Sigmoid colon (tissue), 7 donors: ENCODE measurements around the gene INSIG2. TPM values are rescaled to one million over a fixed set of nuclear protein-coding genes. Genes with fewer than 3 reads are reported as not detected.
A peak's percentile ranks its signal among the peaks of the same experiment; 100 is the strongest.

Experiments
- DNase-seq: peaks from one replicate; pipeline ENCODE4 v3.0.0-alpha.2; 2019
- H3K27ac ChIP-seq, 4 donors: fragments of 200-600 bp; sonication (generic); one replicate each; pipeline ENCODE4 v1.5.1; 2016 to 2019; ENCODE audit warnings: mild to moderate bottlenecking in 1 of 4
- H3K27me3 ChIP-seq, 3 donors: fragments of 200-600 bp; sonication (generic); one replicate each; pipeline ENCODE4 v1.5.1; 2019; ENCODE audit warnings: mild to moderate bottlenecking in 1 of 3
- H3K36me3 ChIP-seq, 4 donors: fragments of 200-600 bp; sonication (generic); one replicate each; pipeline ENCODE4 v1.5.1; 2016 to 2019
- H3K4me1 ChIP-seq, 4 donors: fragments of 200-600 bp; sonication (generic); one replicate each; pipeline ENCODE4 v1.5.1; 2017 to 2019
- H3K4me3 ChIP-seq, 4 donors: fragments of 200-600 bp; sonication (generic); one replicate each; pipeline ENCODE4 v1.5.1; 2017 to 2019; ENCODE audit warnings: mild to moderate bottlenecking in 2 of 4, moderate library complexity in 1 of 4
- H3K9me3 ChIP-seq, 4 donors: fragments of 200-600 bp in 3 of 4; sonication (generic) in 3 of 4; one replicate each; pipeline versions ENCODE4 v1.5.1 to v1.6.1; 2013 to 2019
- CTCF ChIP-seq, 4 experiments: fragments of 450-650 bp in 3 of 4; fragments of 200-600 bp in 1 of 4; IDR thresholded peaks; one replicate each; pipeline ENCODE4 v1.5.1; 2016 to 2019; ENCODE audit warnings: antibody characterized with exemption in 4 of 4, mild to moderate bottlenecking in 3 of 4, moderate library complexity in 2 of 4
- EP300 ChIP-seq, 4 donors: sonication (generic); formaldehyde crosslinking; IDR thresholded peaks; one replicate each; pipeline ENCODE4 v1.6.1; 2017; ENCODE audit warnings: antibody characterized with exemption in 4 of 4
- POLR2A ChIP-seq, 2 donors: fragments of 450-650 bp; IDR thresholded peaks; one replicate each; pipeline ENCODE4 v1.6.1; 2016; ENCODE audit warnings: antibody characterized with exemption in 2 of 2, mild to moderate bottlenecking in 2 of 2, moderate library complexity in 2 of 2
- POLR2AphosphoS5 ChIP-seq, 4 donors: sonication (generic); formaldehyde crosslinking; IDR thresholded peaks; one replicate each; pipeline ENCODE4 v1.6.1; 2017; ENCODE audit warnings: antibody characterized with exemption in 4 of 4
- WGBS, 2 donors: extraction: QIAGEN DNeasy Blood & Tissue Kit; methylation state at CpG; one replicate each; pipeline ENCODE4 v1.1.7; 2013; 5-methylcytosine and 5-hydroxymethylcytosine counted together
- intact Hi-C: fragments of 100-400 bp; cut with DNase I; formaldehyde crosslinking; loops from one replicate; pipeline ENCODE4 v1.15.1; 2023
- polyA plus RNA-seq, 3 donors: library from polyadenylated mRNA; stranded (reverse); fragments of 200-250 nt; gene quantifications; one replicate each; pipeline ENCODE4 v1.2.3, GENCODE V29; 2013
- total RNA-seq, 4 donors: library from RNA; depleted of rRNA; stranded (reverse); fragments of >200 nt; gene quantifications; one replicate each; pipeline ENCODE4 v1.1.0, GENCODE V29; 2016
- donor health status: healthy with polysubstance abuse.
- donor health status: Bipolar disorder and iron deficiency.
- donor health status: healthy.

The INSIG2 gene
- 10 to 100 TPM; 15.2 to 20.7 (median 18.6) TPM for total RNA-seq
- polyA plus RNA-seq: 10 to 100 TPM in 1 of 3 donors, 1 to 10 TPM in 2; 7.2 to 10.9 (median 7.9) TPM

DNA sequence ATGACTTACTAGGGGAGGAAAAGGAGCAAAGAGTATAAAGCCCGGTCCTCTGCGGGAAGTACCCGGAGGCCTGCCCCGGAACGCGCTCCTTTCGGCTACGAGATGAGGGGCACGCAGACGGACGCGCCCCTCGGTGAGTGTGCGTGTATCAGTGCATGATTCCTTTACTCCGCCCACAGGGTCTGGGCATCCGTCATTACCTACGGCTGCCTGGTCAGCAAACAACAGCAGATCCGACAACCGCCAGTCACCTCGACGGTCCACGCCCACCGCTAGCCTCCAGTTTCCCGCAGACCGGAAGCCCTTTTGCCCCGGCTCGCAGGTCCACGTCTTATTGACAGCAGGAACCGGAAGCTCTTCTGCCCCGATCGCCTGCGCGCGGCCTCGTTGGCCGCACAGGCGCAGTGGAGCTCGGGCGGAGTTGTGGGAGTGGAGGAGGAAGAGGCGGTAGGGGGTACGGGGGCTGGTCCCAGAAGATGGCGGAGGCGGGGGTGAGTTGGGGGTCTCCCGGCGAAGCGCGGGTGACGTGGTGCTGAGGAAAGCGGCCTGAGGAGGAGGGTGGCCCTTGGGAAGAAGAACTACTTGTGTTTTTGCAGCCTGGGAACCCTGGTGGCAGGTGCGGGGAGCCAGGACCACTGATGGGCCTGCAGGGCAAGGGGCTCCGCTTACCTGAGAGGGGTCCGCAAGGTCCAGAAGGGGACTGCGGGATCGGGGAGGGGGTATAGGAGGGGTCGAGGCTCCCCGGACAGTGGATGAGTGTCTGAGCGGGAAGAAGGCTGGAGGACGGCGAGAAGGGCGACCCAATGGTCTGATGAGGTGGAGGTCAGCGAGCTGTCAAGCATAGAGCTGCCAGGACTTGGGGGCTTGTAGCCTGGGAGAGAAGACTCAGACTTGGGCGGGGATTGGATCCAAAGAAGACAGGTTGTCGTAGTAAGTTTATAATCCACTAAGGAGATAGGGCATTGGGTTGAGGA, at the start of gene INSIG2:
Gene INSIG2, plus strand, starts transcription at position 421 of the 974 bp plus-strand sequence. CDS start 8,086 bp downstream, outside the sequence.
- Histone ChIP-seq H3K27me3 (no peaks in the 10 kb centered on the region), H3K27ac (peak within 1 kb of the TSS; percentile 60 to 76 (median 65)), H3K9me3 (no peaks in the 10 kb centered on the region), H3K36me3 (no peaks in the 10 kb centered on the region), H3K4me1 (peaks cover 0 to 25% (median 18%) of the 10 kb centered on the region in 4 donors), H3K4me3 (peak within 1 kb of the TSS; percentile 59 to 90 (median 70))
- WGBS, 2 donors: 1% methylated on average over 63 of the region's 63 CpGs
- TF ChIP-seq EP300 (IDR thresholded peaks at IDR 0.05): no peak
- TF ChIP-seq POLR2A (IDR thresholded peaks at IDR 0.05): peak; percentile 37 to 68
- peak in 1 of 4 experiments; percentile 13 for TF ChIP-seq CTCF (IDR thresholded peaks at IDR 0.05)
- peak; percentile 40 to 84 (median 76) for TF ChIP-seq POLR2AphosphoS5 (IDR thresholded peaks at IDR 0.05)
- peak; percentile 94 for DNase-seq
- intact Hi-C loops: loop anchor here (1.0 to 10.0 kb wide), 3 partner anchors 76 to 274 kb away; partner anchors contain the start of genes CCDC93 and DDX18

DNA sequence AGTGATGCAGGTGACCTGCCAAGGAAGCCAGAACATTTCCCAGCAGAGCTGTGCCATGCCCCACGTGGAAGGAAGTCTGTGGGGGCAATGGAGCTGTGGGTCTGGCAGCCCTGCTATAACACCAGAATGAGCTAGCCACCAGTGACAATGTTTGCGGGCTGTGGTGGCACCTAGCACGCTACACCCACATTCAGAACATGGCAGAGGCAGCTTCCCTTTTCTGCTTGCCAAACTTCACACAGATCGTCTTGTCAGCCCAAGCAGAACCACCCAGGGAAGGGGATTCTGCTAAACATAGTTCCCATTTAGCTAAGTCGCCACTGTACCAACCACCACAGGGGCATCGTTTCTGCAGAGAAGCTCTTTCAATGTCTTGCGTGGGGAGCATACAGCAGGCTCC, 47.4 kb upstream of the INSIG2 start:
- H3K27me3 ChIP-seq: peaks cover 0 to 34% (median 0%) of the 10 kb centered on the region in 3 donors
- peaks cover 0 to 7% (median 1%) of the 10 kb centered on the region in 4 donors for H3K9me3 ChIP-seq
- no peak overlapping the region for H3K27ac ChIP-seq
- H3K4me3 ChIP-seq: no peak overlapping the region
- H3K36me3 ChIP-seq: no peaks in the 10 kb centered on the region
- no peaks in the 10 kb centered on the region for H3K4me1 ChIP-seq
- intact Hi-C loops: no loop called here
- DNase-seq: no peak
- TF ChIP-seq CTCF (IDR thresholded peaks at IDR 0.05) (no peak), POLR2AphosphoS5 (IDR thresholded peaks at IDR 0.05) (no peak), POLR2A (IDR thresholded peaks at IDR 0.05) (no peak), EP300 (IDR thresholded peaks at IDR 0.05) (no peak)
- 76 to 80% methylated on average over 7 of the region's 7 CpGs for WGBS, 2 donors

DNA sequence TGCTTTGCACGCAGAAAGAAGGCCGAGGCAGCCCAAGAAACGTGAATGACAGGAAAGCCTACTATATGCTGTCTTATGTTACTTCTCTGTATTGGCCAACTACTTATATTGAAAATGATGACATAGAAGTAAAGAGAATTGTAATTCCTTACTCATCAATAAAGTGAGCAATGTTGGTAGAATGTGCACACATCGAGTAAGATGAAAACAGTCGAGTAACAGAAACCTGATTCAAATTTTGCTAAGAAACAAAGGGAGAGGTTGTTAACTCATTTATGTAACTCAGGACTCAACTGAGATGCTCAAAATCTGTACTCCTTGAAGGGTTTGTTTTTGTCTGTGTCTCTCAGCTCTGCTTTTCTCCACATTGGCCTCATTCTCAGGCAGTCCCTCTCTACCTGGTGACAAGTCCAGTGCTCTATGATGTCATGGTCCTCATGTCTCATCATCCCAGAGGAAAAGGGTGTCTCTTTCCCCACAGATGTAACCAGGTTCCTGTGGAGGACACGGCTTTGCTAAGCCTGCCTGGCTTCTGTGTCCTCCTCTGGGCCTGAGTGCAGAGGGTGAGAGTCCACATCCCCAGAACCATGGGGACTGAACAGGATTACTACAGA, 44.1 kb upstream of the INSIG2 start:
- peaks cover 0 to 47% (median 9%) of the 10 kb centered on the region in 3 donors for H3K27me3 ChIP-seq
- no peak overlapping the region for H3K27ac ChIP-seq
- DNase-seq: no peak
- no peaks in the 10 kb centered on the region for H3K9me3 ChIP-seq
- peaks cover 0 to 3% (median 0%) of the 10 kb centered on the region in 4 donors for H3K4me1 ChIP-seq
- intact Hi-C loops: no loop called here
- TF ChIP-seq POLR2A (IDR thresholded peaks at IDR 0.05) (no peak), POLR2AphosphoS5 (IDR thresholded peaks at IDR 0.05) (no peak), CTCF (IDR thresholded peaks at IDR 0.05) (no peak)
- no peaks in the 10 kb centered on the region for H3K36me3 ChIP-seq
- no peak overlapping the region for H3K4me3 ChIP-seq
- 83 to 84% methylated on average over 6 of the region's 6 CpGs for WGBS, 2 donors

DNA sequence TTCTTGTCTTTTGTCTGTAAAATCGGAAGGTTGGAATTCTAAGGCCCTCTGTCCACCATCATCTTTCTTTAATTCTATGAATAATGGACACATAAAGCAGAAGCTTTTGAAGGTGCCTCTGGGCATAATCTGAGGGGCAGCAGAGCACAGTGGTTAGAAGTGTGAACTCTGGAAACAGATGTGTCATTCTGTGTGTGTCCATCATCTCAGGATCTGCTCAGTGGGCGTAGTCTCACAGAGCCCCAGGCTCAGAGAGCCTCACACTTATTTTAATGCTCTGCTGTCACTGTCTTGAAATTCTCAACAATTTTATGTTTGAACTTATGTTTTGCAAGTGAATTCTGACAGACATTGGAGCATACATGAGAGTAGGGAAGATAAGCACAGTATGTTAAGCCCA, 43.4 kb upstream of the INSIG2 start:
- intact Hi-C loops: no loop called here
- H3K36me3 ChIP-seq: no peaks in the 10 kb centered on the region
- H3K4me3 ChIP-seq: no peak overlapping the region
- no peak for DNase-seq
- 86 to 90% methylated on average over 2 of the region's 2 CpGs for WGBS, 2 donors
- peaks cover 0 to 51% (median 9%) of the 10 kb centered on the region in 3 donors for H3K27me3 ChIP-seq
- TF ChIP-seq POLR2A (IDR thresholded peaks at IDR 0.05) (no peak), CTCF (IDR thresholded peaks at IDR 0.05) (no peak), POLR2AphosphoS5 (IDR thresholded peaks at IDR 0.05) (no peak), EP300 (IDR thresholded peaks at IDR 0.05) (no peak)
- peaks cover 0 to 3% (median 0%) of the 10 kb centered on the region in 4 donors for H3K4me1 ChIP-seq
- no peaks in the 10 kb centered on the region for H3K9me3 ChIP-seq
- H3K27ac ChIP-seq: no peak overlapping the region
